Liver (tissue), 9 donors: Measurements from ENCODE around the gene MFF. TPM values are rescaled to one million over a fixed set of nuclear protein-coding genes. Genes with fewer than 3 reads are reported as not detected.

Experiments used
- DNase-seq: peaks from one replicate; pipeline ENCODE4 v3.0.0-alpha.2; 2017; ENCODE audit warnings: low spot score
- H3K27ac ChIP-seq, 2 donors: one replicate each; pipeline ENCODE4 v1.7.0; 2013; ENCODE audit warnings: inconsistent platforms in 2 of 2, low read length in 2 of 2, control low read depth in 1 of 2, low read depth in 1 of 2, mild to moderate bottlenecking in 1 of 2
- H3K27me3 ChIP-seq, 4 donors: one replicate each; pipeline versions ENCODE4 v1.6.1 to v1.7.0; 2013; ENCODE audit warnings: low read length in 3 of 4, inconsistent platforms in 1 of 4, mild to moderate bottlenecking in 1 of 4, moderate library complexity in 1 of 4; ENCODE audit not compliant: control insufficient read depth in 4 of 4, insufficient read depth in 4 of 4
- H3K36me3 ChIP-seq, 4 donors: one replicate each; pipeline versions ENCODE4 v1.6.1 to v1.7.0; 2013; ENCODE audit warnings: low read length in 3 of 4, mild to moderate bottlenecking in 3 of 4, low read depth in 1 of 4, moderate library complexity in 1 of 4; ENCODE audit not compliant: control insufficient read depth in 4 of 4, insufficient read depth in 3 of 4
- H3K4me1 ChIP-seq, 4 donors: one replicate each; pipeline versions ENCODE4 v1.6.1 to v1.7.0; 2013; ENCODE audit warnings: low read length in 3 of 4, mild to moderate bottlenecking in 3 of 4, moderate library complexity in 1 of 4; ENCODE audit not compliant: control insufficient read depth in 4 of 4, insufficient read depth in 4 of 4
- H3K4me3 ChIP-seq, 3 donors: one replicate each; pipeline versions ENCODE4 v1.6.1 to v1.7.0; 2013; ENCODE audit warnings: low read length in 3 of 3, control low read depth in 1 of 3, low read depth in 1 of 3, mild to moderate bottlenecking in 1 of 3
- H3K9ac ChIP-seq, 2 donors: one replicate each; pipeline ENCODE4 v1.7.0; 2013; ENCODE audit warnings: low read length in 2 of 2, mild to moderate bottlenecking in 2 of 2, moderate library complexity in 2 of 2, control low read depth in 1 of 2, low read depth in 1 of 2
- H3K9me3 ChIP-seq, 4 donors: one replicate each; pipeline versions ENCODE4 v1.6.1 to v1.7.0; 2013; ENCODE audit warnings: low read length in 3 of 4; ENCODE audit not compliant: control insufficient read depth in 4 of 4
- ATF3 ChIP-seq: IDR thresholded peaks from 2 replicates; pipeline ENCODE4 v1.6.1; 2016; ENCODE audit warnings: antibody characterized with exemption
- CTCF ChIP-seq: fragments of 150-350 bp; IDR thresholded peaks from 2 replicates; pipeline ENCODE4 v1.5.1; 2017; ENCODE audit warnings: improper control_type of control experiment, low read depth, low read length; ENCODE audit not compliant: missing input control
- EGR1 ChIP-seq, 2 donors: IDR thresholded peaks; 2 replicates each; pipeline ENCODE4 v1.6.1; 2016 to 2018; ENCODE audit warnings: antibody characterized with exemption in 2 of 2, low read depth in 2 of 2
- FOXA1 ChIP-seq: IDR thresholded peaks from 2 replicates; pipeline ENCODE4 v1.6.1; 2016; ENCODE audit warnings: antibody characterized with exemption
- FOXA2 ChIP-seq: IDR thresholded peaks from 2 replicates; pipeline ENCODE4 v1.6.1; 2016; ENCODE audit warnings: antibody characterized with exemption
- GABPA ChIP-seq, 2 donors: IDR thresholded peaks in 1 of 2; conservative IDR thresholded peaks in 1 of 2; 2 replicates each; pipeline ENCODE4 v1.6.1; 2016; ENCODE audit warnings: antibody characterized with exemption in 2 of 2, mild to moderate bottlenecking in 1 of 2, moderate library complexity in 1 of 2
- HNF4A ChIP-seq, 2 donors: conservative IDR thresholded peaks; 2 replicates each; pipeline ENCODE4 v1.6.1; 2016; ENCODE audit warnings: antibody characterized with exemption in 2 of 2, mild to moderate bottlenecking in 2 of 2
- HNF4G ChIP-seq: IDR thresholded peaks from 2 replicates; pipeline ENCODE4 v1.6.1; 2016; ENCODE audit warnings: antibody characterized with exemption
- JUND ChIP-seq, 2 donors: IDR thresholded peaks; 2 replicates each; pipeline ENCODE4 v1.6.1; 2016; ENCODE audit warnings: antibody characterized with exemption in 2 of 2
- MAX ChIP-seq: IDR thresholded peaks from 2 replicates; pipeline ENCODE4 v1.6.1; 2016; ENCODE audit warnings: antibody characterized with exemption
- NR2F2 ChIP-seq: IDR thresholded peaks from 2 replicates; pipeline ENCODE4 v1.6.1; 2016; ENCODE audit warnings: antibody characterized with exemption
- RAD21 ChIP-seq, 2 donors: IDR thresholded peaks; 2 replicates each; pipeline ENCODE4 v1.6.1; 2016; ENCODE audit warnings: antibody characterized with exemption in 2 of 2, mild to moderate bottlenecking in 2 of 2
- RXRA ChIP-seq, 2 donors: IDR thresholded peaks; 2 replicates each; pipeline ENCODE4 v1.6.1; 2017 to 2018; ENCODE audit warnings: antibody characterized with exemption in 2 of 2, mild to moderate bottlenecking in 1 of 2
- SP1 ChIP-seq: IDR thresholded peaks from 2 replicates; pipeline ENCODE4 v1.6.1; 2018; ENCODE audit warnings: antibody characterized with exemption, mild to moderate bottlenecking
- TAF1 ChIP-seq: conservative IDR thresholded peaks from 2 replicates; pipeline ENCODE4 v1.6.1; 2016; ENCODE audit warnings: antibody characterized with exemption, mild to moderate bottlenecking
- YY1 ChIP-seq: IDR thresholded peaks from 2 replicates; pipeline ENCODE4 v1.6.1; 2016; ENCODE audit warnings: antibody characterized with exemption, mild to moderate bottlenecking
- ZBTB33 ChIP-seq: IDR thresholded peaks from 2 replicates; pipeline ENCODE4 v1.6.1; 2016; ENCODE audit warnings: antibody characterized with exemption
- WGBS: extraction: QIAGEN DNeasy Blood & Tissue Kit; methylation state at CpG from one replicate; pipeline ENCODE4 v1.1.7; 2013; 5-methylcytosine and 5-hydroxymethylcytosine counted together
- polyA plus RNA-seq, 2 donors: library from polyadenylated mRNA; stranded (reverse) in 1 of 2; unstranded in 1 of 2; fragments of 200-250 nt in 1 of 2; fragments of >200 nt in 1 of 2; fragmentation: Nextera tagmentation in 1 of 2; extraction: Ambion mirVana in 1 of 2; gene quantifications; one replicate each; pipeline versions ENCODE4 v1.2.1 to v1.2.3, GENCODE V29; 2013 to 2015
- total RNA-seq, 2 donors: library from RNA; depleted of rRNA; stranded (reverse); fragments of >200 nt; gene quantifications; one replicate each; pipeline ENCODE4 v1.2.3, GENCODE V29; 2014
- donor health status: healthy.
- donor health status: healthy.
- donor health status: healthy.
- donor health status: healthy.
- donor health status: healthy.

Gene MFF
- total and polyA plus RNA-seq, 4 donors = 28.9 to 40.8 (median 33.2) TPM

GRCh38 chr2:227313310-227313709 lies 11.7 kb upstream of the MFF start:
- no peak overlapping the region for H3K27ac ChIP-seq
- 98% methylated on average over 1 of the region's 1 CpG for WGBS

GRCh38 chr2:227317834-227318233 lies 7.2 kb upstream of the MFF start:
- no peak for DNase-seq
- no peak for TF ChIP-seq MAX
- TF ChIP-seq FOXA1 = no peak
- no peak for TF ChIP-seq RAD21 (IDR thresholded peaks at IDR 0.05)
- no peak for TF ChIP-seq FOXA2
- TF ChIP-seq CTCF = no peak
- TF ChIP-seq ZBTB33 = no peak
- TF ChIP-seq HNF4G = no peak
- TF ChIP-seq NR2F2 = no peak
- no peak for TF ChIP-seq YY1
- no peak for TF ChIP-seq SP1
- no peak for TF ChIP-seq ATF3
- TF ChIP-seq EGR1 (IDR thresholded peaks at IDR 0.05; ENCODE audit: low read depth in 2 of 2) = no peak
- peaks cover 0 to 1% (median 0%) of the 10 kb centered on the region in 4 donors for H3K9me3 ChIP-seq
- H3K27me3 ChIP-seq = no peaks in the 10 kb centered on the region
- H3K4me3 ChIP-seq = no peak overlapping the region
- H3K9ac ChIP-seq = no peak overlapping the region
- WGBS = 97% methylated on average over 2 of the region's 2 CpGs
- no peak overlapping the region for H3K27ac ChIP-seq
- H3K4me1 ChIP-seq = no peaks in the 10 kb centered on the region
- no peaks in the 10 kb centered on the region for H3K36me3 ChIP-seq

More at GRCh38 chr2:227313310-227313709, 11.7 kb upstream of the MFF start:
- H3K27me3 ChIP-seq = no peaks in the 10 kb centered on the region
- TF ChIP-seq FOXA1 (no peak), HNF4A (conservative IDR thresholded peaks at IDR 0.05) (no peak), JUND (IDR thresholded peaks at IDR 0.05) (no peak)
- no peaks in the 10 kb centered on the region for H3K4me1 ChIP-seq
- DNase-seq = no peak
- no peak overlapping the region for H3K4me3 ChIP-seq
- H3K9ac ChIP-seq = no peak overlapping the region
- H3K36me3 ChIP-seq = no peaks in the 10 kb centered on the region
- H3K9me3 ChIP-seq = no peaks in the 10 kb centered on the region

- DNase-seq = no peak
- no peaks in the 10 kb centered on the region for H3K27me3 ChIP-seq
- WGBS = 93% methylated on average over 33 of the region's 33 CpGs
- H3K9ac ChIP-seq = no peak overlapping the region
- H3K27ac ChIP-seq = no peak overlapping the region
- H3K9me3 ChIP-seq = peaks cover 0 to 1% (median 0%) of the 10 kb centered on the region in 4 donors
- no peak overlapping the region for H3K4me3 ChIP-seq
- peaks cover 0 to 4% (median 2%) of the 10 kb centered on the region in 4 donors for H3K4me1 ChIP-seq
- H3K36me3 ChIP-seq = no peaks in the 10 kb centered on the region
- TF ChIP-seq ATF3 (no peak), EGR1 (IDR thresholded peaks at IDR 0.05; ENCODE audit: low read depth in 2 of 2) (no peak), NR2F2 (no peak), MAX (no peak), GABPA (IDR thresholded peaks at IDR 0.05 in 1 of 2, conservative IDR thresholded peaks at IDR 0.05 in 1 of 2) (no peak), RXRA (IDR thresholded peaks at IDR 0.05) (no peak), HNF4A (conservative IDR thresholded peaks at IDR 0.05) (no peak), RAD21 (IDR thresholded peaks at IDR 0.05) (no peak), HNF4G (no peak), SP1 (no peak), TAF1 (no peak), YY1 (no peak), JUND (IDR thresholded peaks at IDR 0.05) (no peak), FOXA1 (no peak), ZBTB33 (no peak)
Observed at GRCh38 chr2:227320305-227321094, 4.6 kb upstream of the MFF start.
